HG03196 (cell line): ENCODE measurements around the gene MUS81.

Experiments used
- ATAC-seq: cut with Tn5 transposase; IDR thresholded peaks from one replicate; pipeline ENCODE4 v1.9.1; 2021; ENCODE audit not compliant: unreplicated experiment

Gene MUS81

DNA sequence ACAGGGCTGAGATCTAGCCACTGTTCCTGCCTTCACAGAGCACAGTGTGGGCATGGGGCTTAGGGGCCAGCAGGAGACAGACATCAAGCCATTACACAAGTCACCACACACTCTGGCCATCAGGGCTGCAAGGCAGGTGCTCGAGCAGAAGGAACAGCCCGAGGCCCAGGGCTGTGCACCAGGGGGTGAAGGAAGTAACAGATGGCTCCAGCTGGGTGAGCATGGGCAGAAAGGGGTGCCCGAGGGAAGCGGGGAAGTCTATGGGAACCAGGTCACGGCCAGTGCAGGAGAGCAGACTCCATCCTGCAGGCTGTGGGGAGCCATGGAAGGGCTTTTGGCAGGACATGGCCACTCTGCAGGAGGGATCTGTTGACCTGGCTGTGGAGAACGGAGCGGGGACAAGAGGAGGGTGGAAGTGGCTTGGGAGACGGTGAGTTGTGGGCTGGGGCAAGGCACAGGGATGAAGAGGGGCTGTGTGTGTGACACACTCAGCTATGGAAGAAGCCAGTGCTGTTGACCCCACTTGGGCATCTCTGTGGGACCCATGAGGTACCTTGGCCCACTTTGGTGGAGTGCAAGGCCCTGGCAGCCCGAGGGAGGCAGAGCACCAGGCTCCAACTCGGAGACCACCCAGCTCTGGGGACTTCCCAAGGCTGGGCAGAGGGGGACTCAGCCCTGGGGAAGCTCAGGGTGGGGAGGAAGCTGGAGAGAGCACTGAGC is 55.0 kb downstream of the MUS81 start:
- no peak for ATAC-seq

- no peak for ATAC-seq
These were observed 55.6 kb downstream of the MUS81 start for GRCh38 chr11:65915821-65916251.
